PC-3 (cell line): ENCODE measurements around the gene TPPP. TPM values are rescaled to one million over a fixed set of nuclear protein-coding genes. Genes with fewer than 3 reads are reported as not detected.

Source experiments
- ATAC-seq: fragments of 200-7000 bp; cut with Tn5 transposase; 2 replicates; pipeline ENCODE4 v1.9.1; 2020; ENCODE audit warnings: mild to moderate bottlenecking, moderate library complexity
- BruUV-seq: library from RNA; stranded (reverse); fragments of 400-500 nt; replicated peaks from 2 replicates; lab custom pipeline; 2021; lab: Mats Ljungman, UMichigan
- CTCF ChIA-PET: fragments of 300-600 bp; sonication (Branson Sonifier 250); formaldehyde crosslinking; loops from one replicate; lab custom pipeline; 2022; ENCODE audit warnings: antibody characterized with exemption; lab: Charles Lee
- POLR2A ChIA-PET: fragments of 300-600 bp; sonication (Branson Sonifier 250); formaldehyde crosslinking; loops from one replicate; lab custom pipeline; 2022; ENCODE audit warnings: antibody characterized with exemption; ENCODE audit not compliant: unreplicated experiment; lab: Charles Lee
- DNase-seq: peaks from one replicate; pipeline ENCODE4 v3.0.0-alpha.2; 2015
- H2AFZ ChIP-seq: fragments of 300-600 bp; sonication (generic); 2 replicates; pipeline ENCODE4 v1.6.0; 2016; ENCODE audit warnings: antibody characterized with exemption, low read length
- H3F3A ChIP-seq: fragments of 300-600 bp; sonication (generic); one replicate; pipeline ENCODE4 v1.6.0; 2017; ENCODE audit warnings: antibody characterized with exemption, low read length, control low read depth, mild to moderate bottlenecking; ENCODE audit not compliant: unreplicated experiment
- H3K27ac ChIP-seq: fragments of 300-600 bp; sonication (generic); 2 replicates; pipeline ENCODE4 v1.5.1; 2016; ENCODE audit warnings: mild to moderate bottlenecking, low read length
- H3K27me3 ChIP-seq: fragments of 300-600 bp; sonication (generic); 2 replicates; pipeline ENCODE4 v1.6.1; 2016; ENCODE audit warnings: low read length, mixed read lengths
- H3K36me3 ChIP-seq: fragments of 300-600 bp; sonication (generic); 2 replicates; pipeline ENCODE4 v1.6.1; 2016; ENCODE audit warnings: low read depth, mixed run types, low read length, mixed read lengths
- H3K4me1 ChIP-seq: fragments of 300-600 bp; sonication (generic); 2 replicates; pipeline ENCODE4 v1.5.1; 2016; ENCODE audit warnings: low read length; ENCODE audit not compliant: insufficient read depth
- H3K4me2 ChIP-seq: fragments of 300-600 bp; sonication (generic); 2 replicates; pipeline ENCODE4 v1.6.0; 2016; ENCODE audit warnings: low read length
- H3K4me3 ChIP-seq: fragments of 300-600 bp; sonication (generic); 2 replicates; pipeline ENCODE4 v1.5.1; 2016; ENCODE audit warnings: mild to moderate bottlenecking, low read length, mixed read lengths
- H3K79me2 ChIP-seq: fragments of 300-600 bp; sonication (generic); 2 replicates; pipeline ENCODE4 v1.6.1; 2017; ENCODE audit warnings: low read length, mixed read lengths
- H3K9ac ChIP-seq: fragments of 300-600 bp; sonication (generic); 2 replicates; pipeline ENCODE4 v1.6.0; 2016; ENCODE audit warnings: mild to moderate bottlenecking, low read length
- H3K9me2 ChIP-seq: fragments of 300-600 bp; sonication (generic); replicated peaks from 2 replicates; pipeline ENCODE4 v1.6.1; 2016; ENCODE audit warnings: mixed run types, low read length, mixed read lengths
- H3K9me3 ChIP-seq: fragments of 300-600 bp; sonication (generic); 2 replicates; pipeline ENCODE4 v1.6.1; 2016; ENCODE audit warnings: low read length, mixed read lengths
- H4K20me1 ChIP-seq: fragments of 300-600 bp; sonication (generic); 2 replicates; pipeline ENCODE4 v1.6.1; 2016; ENCODE audit warnings: low read length, mixed read lengths
- CTCF ChIP-seq: fragments of 300-600 bp; sonication (generic); conservative IDR thresholded peaks from 2 replicates; pipeline ENCODE4 v1.5.1; 2017; ENCODE audit warnings: antibody characterized with exemption, low read depth, mild to moderate bottlenecking, low read length
- EZH2 ChIP-seq: fragments of 300-600 bp; sonication (generic); IDR thresholded peaks from one replicate; pipeline ENCODE4 v1.6.1; 2017; ENCODE audit warnings: antibody characterized with exemption, mild to moderate bottlenecking, low read length; ENCODE audit not compliant: unreplicated experiment
- EZH2phosphoT487 ChIP-seq: fragments of 300-600 bp; sonication (generic); IDR thresholded peaks from 2 replicates; pipeline ENCODE4 v1.6.1; 2018; ENCODE audit warnings: mild to moderate bottlenecking, antibody characterized with exemption, low read length, borderline replicate concordance
- intact Hi-C: fragments of 100-400 bp; cut with micrococcal nuclease; formaldehyde crosslinking; loops from 2 replicates; pipeline ENCODE4 v1.9.0; 2023
- total RNA-seq: library from RNA; depleted of rRNA; stranded (reverse); fragments of >200 nt; gene quantifications from 2 replicates; pipeline ENCODE4 v1.2.3, GENCODE V29; 2014

The TPPP gene
- total RNA-seq, 1 experiment from 2014 or later, result 1.9 TPM

- DNase-seq, result no peak
- Histone ChIP-seq H3F3A (no peaks in the 10 kb centered on the region), H3K4me3 (no peak overlapping the region), H3K79me2 (no peaks in the 10 kb centered on the region), H4K20me1 (no peaks in the 10 kb centered on the region), H2AFZ (no peak overlapping the region), H3K27ac (no peak overlapping the region), H3K27me3 (no peaks in the 10 kb centered on the region), H3K4me1 (no peaks in the 10 kb centered on the region), H3K4me2 (no peak overlapping the region), H3K9me3 (no peaks in the 10 kb centered on the region), H3K9me2 (no peaks in the 10 kb centered on the region), H3K36me3 (peaks cover 50% of the 10 kb centered on the region), H3K9ac (no peak overlapping the region)
- no peak for TF ChIP-seq EZH2phosphoT487
- TF ChIP-seq EZH2, result no peak
- no peak for TF ChIP-seq CTCF
- intact Hi-C loops, result no loop called here
- ChIA-PET POLR2A (no interaction called here), CTCF (no interaction called here)
- no peak for ATAC-seq
- BruUV-seq, result no TSS peak
These were observed 68.8 kb downstream of the TPPP start for GRCh38 chr5:624118-624950.

- BruUV-seq, result no TSS peak
- Histone ChIP-seq H3K4me1 (no peaks in the 10 kb centered on the region), H2AFZ (no peak overlapping the region), H3K79me2 (no peaks in the 10 kb centered on the region), H3K9ac (no peak overlapping the region), H3K27me3 (no peaks in the 10 kb centered on the region), H3K9me3 (no peaks in the 10 kb centered on the region), H3K27ac (no peak overlapping the region), H3K9me2 (no peaks in the 10 kb centered on the region), H3K36me3 (peaks cover 51% of the 10 kb centered on the region), H4K20me1 (no peaks in the 10 kb centered on the region), H3F3A (no peaks in the 10 kb centered on the region), H3K4me2 (no peak overlapping the region), H3K4me3 (no peak overlapping the region)
- ATAC-seq, result no peak
- CTCF ChIA-PET, result no interaction called here
- no peak for TF ChIP-seq CTCF
- no peak for TF ChIP-seq EZH2
- TF ChIP-seq EZH2phosphoT487, result no peak
- intact Hi-C loops, result no loop called here
- POLR2A ChIA-PET, result no interaction called here
- no peak for DNase-seq
These were observed 69.6 kb downstream of the TPPP start for GRCh38 chr5:623531-623930.

GRCh38 chr5:622946-623522 is 70.1 kb downstream of the TPPP start:
- intact Hi-C loops, result no loop called here
- H3K27me3 ChIP-seq, result no peaks in the 10 kb centered on the region
- POLR2A ChIA-PET, result no interaction called here
- no peak for ATAC-seq
- H3K4me1 ChIP-seq, result no peaks in the 10 kb centered on the region
- H3K4me3 ChIP-seq, result no peak overlapping the region
- no peak for DNase-seq
- no peaks in the 10 kb centered on the region for H3F3A ChIP-seq
- no peak overlapping the region for H3K27ac ChIP-seq
- CTCF ChIA-PET, result no interaction called here
- H3K4me2 ChIP-seq, result no peak overlapping the region
- H2AFZ ChIP-seq, result no peak overlapping the region
- no peak overlapping the region for H3K9ac ChIP-seq
- no peaks in the 10 kb centered on the region for H3K9me3 ChIP-seq
- peaks cover 4% of the 10 kb centered on the region for H3K79me2 ChIP-seq
- peaks cover 49% of the 10 kb centered on the region for H3K36me3 ChIP-seq
- H4K20me1 ChIP-seq, result no peaks in the 10 kb centered on the region
- TF ChIP-seq EZH2phosphoT487, result no peak
- no peak for TF ChIP-seq EZH2
- TF ChIP-seq CTCF, result no peak
- H3K9me2 ChIP-seq, result no peaks in the 10 kb centered on the region
- BruUV-seq, result no TSS peak
